IgD-negative memory B cell (primary cell): Measurements from ENCODE around the gene POGLUT2. TPM values are rescaled to one million over a fixed set of nuclear protein-coding genes. Genes with fewer than 3 reads are reported as not detected.

ENCODE experiments used
- H3K27ac Mint-ChIP-seq, 3 donors: one replicate each; pipeline ENCODE4 v1.8.0; 2020 to 2022; ENCODE audit warnings: mild to moderate bottlenecking in 3 of 3, mixed read lengths in 3 of 3, moderate library complexity in 1 of 3
- H3K27me3 Mint-ChIP-seq: one replicate; pipeline ENCODE4 v1.8.0; 2021; ENCODE audit warnings: mixed read lengths
- H3K36me3 Mint-ChIP-seq: one replicate; pipeline ENCODE4 v1.8.0; 2020; ENCODE audit warnings: mild to moderate bottlenecking, mixed read lengths
- H3K4me1 Mint-ChIP-seq, 3 donors: one replicate each; pipeline ENCODE4 v1.8.0; 2020 to 2022; ENCODE audit warnings: mixed read lengths in 3 of 3, mild to moderate bottlenecking in 1 of 3
- H3K4me3 Mint-ChIP-seq, 4 donors: one replicate each; pipeline ENCODE4 v1.8.0; 2020 to 2022; ENCODE audit warnings: mild to moderate bottlenecking in 4 of 4, mixed read lengths in 4 of 4, moderate library complexity in 3 of 4
- H3K9me3 Mint-ChIP-seq, 3 donors: one replicate each; pipeline ENCODE4 v1.8.0; 2020 to 2021; ENCODE audit warnings: mixed read lengths in 3 of 3, mild to moderate bottlenecking in 1 of 3
- polyA plus RNA-seq: library from polyadenylated mRNA; unstranded; fragments of 300-500 nt; fragmentation: Illumina TruSeq; gene quantifications from one replicate; pipeline ENCODE4 v1.2.3, GENCODE V29; 2021

POGLUT2 gene
- polyA plus RNA-seq, result 0.44 TPM

- Mint-ChIP-seq H3K27me3 (peaks cover 7% of the 10 kb centered on the region), H3K4me1 (peaks cover 12 to 20% (median 13%) of the 10 kb centered on the region in 3 donors), H3K9me3 (no peaks in the 10 kb centered on the region), H3K27ac (peak within 1 kb of the TSS in 2 of 3 donors; percentile 53 to 67), H3K36me3 (no peaks in the 10 kb centered on the region), H3K4me3 (peak within 1 kb of the TSS; percentile 85 to 95 (median 90))
These were observed at the start of gene POGLUT2, which contains the start of gene BIVM for GRCh38 chr13:102798581-102799425. Gene POGLUT2 (minus strand): TSS chr13:102798976. CDS start chr13:102798670, 306 bp downstream. Gene BIVM (plus strand): TSS chr13:102799119. CDS start chr13:102807268, 8,149 bp downstream.

- Mint-ChIP-seq H3K4me1 (peaks cover 18 to 43% (median 28%) of the 10 kb centered on the region in 3 donors), H3K36me3 (no peaks in the 10 kb centered on the region), H3K27me3 (no peaks in the 10 kb centered on the region), H3K9me3 (peaks cover 0 to 3% (median 0%) of the 10 kb centered on the region in 3 donors), H3K27ac (peak overlapping the region; percentile 99 to 100 (median 100)), H3K4me3 (peak overlapping the region; percentile 98 to 99 (median 98))
These were observed 48.8 kb upstream of the POGLUT2 start for GRCh38 chr13:102847272-102848234.

GRCh38 chr13:102846261-102847015 lies 47.7 kb upstream of the POGLUT2 start:
- H3K4me1 Mint-ChIP-seq, result peaks cover 18 to 43% (median 27%) of the 10 kb centered on the region in 3 donors
- no peaks in the 10 kb centered on the region for H3K27me3 Mint-ChIP-seq
- H3K9me3 Mint-ChIP-seq, result peaks cover 0 to 3% (median 0%) of the 10 kb centered on the region in 3 donors
- H3K27ac Mint-ChIP-seq, result peak overlapping the region; percentile 99 to 100 (median 100)
- H3K4me3 Mint-ChIP-seq, result peak overlapping the region; percentile 98 to 99 (median 98)
- H3K36me3 Mint-ChIP-seq, result no peaks in the 10 kb centered on the region

GRCh38 chr13:102845630-102846260 lies 47.0 kb upstream of the POGLUT2 start, which contains the start of gene ERCC5:
Gene ERCC5 (plus strand): TSS chr13:102846032. CDS start chr13:102846267, 235 bp downstream.
- peaks cover 2% of the 10 kb centered on the region for H3K36me3 Mint-ChIP-seq
- H3K27ac Mint-ChIP-seq, result peak within 1 kb of the TSS; percentile 99 to 100 (median 100)
- H3K9me3 Mint-ChIP-seq, result peaks cover 0 to 3% (median 0%) of the 10 kb centered on the region in 3 donors
- H3K4me1 Mint-ChIP-seq, result peaks cover 18 to 42% (median 27%) of the 10 kb centered on the region in 3 donors
- no peaks in the 10 kb centered on the region for H3K27me3 Mint-ChIP-seq
- peak within 1 kb of the TSS; percentile 98 to 99 (median 98) for H3K4me3 Mint-ChIP-seq

GRCh38 chr13:102845289-102845629 lies 46.5 kb upstream of the POGLUT2 start:
- H3K4me1 Mint-ChIP-seq, result peaks cover 14 to 37% (median 23%) of the 10 kb centered on the region in 3 donors
- peaks cover 0 to 3% (median 0%) of the 10 kb centered on the region in 3 donors for H3K9me3 Mint-ChIP-seq
- H3K36me3 Mint-ChIP-seq, result peaks cover 2% of the 10 kb centered on the region

GRCh38 chr13:102839462-102839861 lies 40.7 kb upstream of the POGLUT2 start:
- peaks cover 2% of the 10 kb centered on the region in 3 donors for H3K4me1 Mint-ChIP-seq
- H3K27me3 Mint-ChIP-seq, result no peaks in the 10 kb centered on the region
- H3K27ac Mint-ChIP-seq, result no peak overlapping the region
- H3K36me3 Mint-ChIP-seq, result peaks cover 6% of the 10 kb centered on the region
- H3K4me3 Mint-ChIP-seq, result peak overlapping the region in 1 of 4 donors; percentile 1
- peaks cover 0 to 4% (median 0%) of the 10 kb centered on the region in 3 donors for H3K9me3 Mint-ChIP-seq

More at GRCh38 chr13:102845289-102845629, 46.5 kb upstream of the POGLUT2 start:
- Mint-ChIP-seq H3K4me3 (peak overlapping the region; percentile 98 to 99 (median 98)), H3K27ac (peak overlapping the region; percentile 99 to 100 (median 100)), H3K27me3 (no peaks in the 10 kb centered on the region)

GRCh38 chr13:102838982-102839381 lies 40.2 kb upstream of the POGLUT2 start:
- no peak overlapping the region for H3K27ac Mint-ChIP-seq
- H3K4me3 Mint-ChIP-seq, result peak overlapping the region in 1 of 4 donors; percentile 1
- H3K9me3 Mint-ChIP-seq, result peaks cover 0 to 4% (median 0%) of the 10 kb centered on the region in 3 donors
- no peaks in the 10 kb centered on the region for H3K27me3 Mint-ChIP-seq
- H3K36me3 Mint-ChIP-seq, result peaks cover 6% of the 10 kb centered on the region
- no peaks in the 10 kb centered on the region for H3K4me1 Mint-ChIP-seq

- no peak overlapping the region for H3K27ac Mint-ChIP-seq
- H3K9me3 Mint-ChIP-seq, result peaks cover 0 to 4% (median 0%) of the 10 kb centered on the region in 3 donors
- H3K36me3 Mint-ChIP-seq, result peaks cover 6% of the 10 kb centered on the region
- no peaks in the 10 kb centered on the region for H3K27me3 Mint-ChIP-seq
- H3K4me3 Mint-ChIP-seq, result no peak overlapping the region
- no peaks in the 10 kb centered on the region for H3K4me1 Mint-ChIP-seq
These were observed 39.5 kb upstream of the POGLUT2 start for GRCh38 chr13:102838273-102838672.

- Mint-ChIP-seq H3K27me3 (no peaks in the 10 kb centered on the region), H3K36me3 (peaks cover 6% of the 10 kb centered on the region), H3K9me3 (peaks cover 0 to 4% (median 0%) of the 10 kb centered on the region in 3 donors), H3K27ac (no peak overlapping the region), H3K4me3 (no peak overlapping the region), H3K4me1 (no peaks in the 10 kb centered on the region)
These were observed 37.7 kb upstream of the POGLUT2 start for GRCh38 chr13:102836471-102836870.

GRCh38 chr13:102830646-102831045 lies 31.9 kb upstream of the POGLUT2 start:
- Mint-ChIP-seq H3K27me3 (no peaks in the 10 kb centered on the region), H3K27ac (no peak overlapping the region), H3K4me1 (no peaks in the 10 kb centered on the region), H3K4me3 (peak overlapping the region in 1 of 4 donors; percentile 33), H3K36me3 (peaks cover 4% of the 10 kb centered on the region), H3K9me3 (no peaks in the 10 kb centered on the region)

GRCh38 chr13:102825921-102826706 lies 27.3 kb upstream of the POGLUT2 start:
- Mint-ChIP-seq H3K27me3 (no peaks in the 10 kb centered on the region), H3K27ac (no peak overlapping the region), H3K36me3 (peaks cover 6% of the 10 kb centered on the region), H3K9me3 (peaks cover 0 to 2% (median 0%) of the 10 kb centered on the region in 3 donors), H3K4me1 (no peaks in the 10 kb centered on the region), H3K4me3 (no peak overlapping the region)

GRCh38 chr13:102825400-102825799 lies 26.6 kb upstream of the POGLUT2 start:
- no peak overlapping the region for H3K27ac Mint-ChIP-seq
- peaks cover 0 to 2% (median 0%) of the 10 kb centered on the region in 3 donors for H3K9me3 Mint-ChIP-seq
- no peaks in the 10 kb centered on the region for H3K4me1 Mint-ChIP-seq
- H3K36me3 Mint-ChIP-seq, result peaks cover 8% of the 10 kb centered on the region
- no peaks in the 10 kb centered on the region for H3K27me3 Mint-ChIP-seq
- no peak overlapping the region for H3K4me3 Mint-ChIP-seq

- peaks cover 0 to 1% (median 0%) of the 10 kb centered on the region in 3 donors for H3K9me3 Mint-ChIP-seq
- peaks cover 4% of the 10 kb centered on the region for H3K36me3 Mint-ChIP-seq
- no peak overlapping the region for H3K27ac Mint-ChIP-seq
- H3K27me3 Mint-ChIP-seq, result no peaks in the 10 kb centered on the region
- no peak overlapping the region for H3K4me3 Mint-ChIP-seq
- H3K4me1 Mint-ChIP-seq, result peaks cover 0 to 2% (median 1%) of the 10 kb centered on the region in 3 donors
These were observed 19.1 kb upstream of the POGLUT2 start for GRCh38 chr13:102817907-102818306.
